ENCODE data around the gene SLC37A2.

Gene SLC37A2

DNA sequence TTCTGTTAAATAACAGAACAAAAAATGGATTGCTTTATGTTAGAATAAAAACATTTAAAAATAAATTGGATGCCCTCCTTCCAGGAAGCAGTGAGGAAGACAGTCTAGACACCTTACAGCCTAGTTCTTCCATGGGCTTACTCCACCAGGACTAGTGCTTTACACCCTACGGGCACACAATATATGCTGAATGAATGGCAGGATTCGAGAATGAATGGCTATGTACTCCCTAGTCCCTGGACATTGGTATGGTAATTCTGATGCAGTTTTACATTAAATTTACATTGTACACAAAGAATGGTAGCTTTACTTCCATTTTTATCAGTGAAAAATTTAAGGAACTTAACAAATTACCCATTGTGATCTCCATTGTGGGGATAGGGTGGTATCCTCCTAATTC lies 31.6 kb downstream of the SLC37A2 start:
- DNase-seq (ENCODE audit: extremely low read depth, low read depth), result no peak
- TF ChIP-seq CTCF (IDR thresholded peaks at IDR 0.05; ENCODE audit: low read depth, low read length), result no peak

DNA sequence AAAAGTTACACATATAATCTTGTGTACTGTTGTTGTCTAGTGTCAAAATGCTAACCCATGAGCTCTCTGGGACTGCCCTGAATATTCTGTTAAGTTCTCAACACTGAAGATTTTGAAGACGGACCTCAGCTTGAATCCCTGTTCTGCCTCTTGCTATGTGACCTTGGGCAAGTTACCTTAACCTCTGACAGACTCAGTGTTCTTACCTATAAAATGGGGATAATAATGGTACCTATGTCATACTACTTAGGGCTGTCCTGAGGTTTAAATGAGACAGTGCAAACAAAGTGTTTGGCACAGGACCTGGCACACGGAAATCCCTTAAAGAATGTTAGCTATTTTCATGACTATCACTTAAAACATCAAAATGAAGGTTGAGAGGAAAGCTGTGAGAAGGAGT lies 37.0 kb downstream of the SLC37A2 start:
- TF ChIP-seq CTCF (IDR thresholded peaks at IDR 0.05; ENCODE audit: low read depth, low read length), result no peak
- DNase-seq (ENCODE audit: extremely low read depth, low read depth), result no peak

- no peak for TF ChIP-seq CTCF (IDR thresholded peaks at IDR 0.05; ENCODE audit: low read depth, low read length)
- DNase-seq (ENCODE audit: extremely low read depth, low read depth), result no peak
These were observed 38.5 kb downstream of the SLC37A2 start for GRCh38 chr11:125101596-125101995.

GRCh38 chr11:125102025-125102424 lies 38.9 kb downstream of the SLC37A2 start:
- TF ChIP-seq CTCF (IDR thresholded peaks at IDR 0.05; ENCODE audit: low read depth, low read length), result no peak
- DNase-seq (ENCODE audit: extremely low read depth, low read depth), result no peak

DNA sequence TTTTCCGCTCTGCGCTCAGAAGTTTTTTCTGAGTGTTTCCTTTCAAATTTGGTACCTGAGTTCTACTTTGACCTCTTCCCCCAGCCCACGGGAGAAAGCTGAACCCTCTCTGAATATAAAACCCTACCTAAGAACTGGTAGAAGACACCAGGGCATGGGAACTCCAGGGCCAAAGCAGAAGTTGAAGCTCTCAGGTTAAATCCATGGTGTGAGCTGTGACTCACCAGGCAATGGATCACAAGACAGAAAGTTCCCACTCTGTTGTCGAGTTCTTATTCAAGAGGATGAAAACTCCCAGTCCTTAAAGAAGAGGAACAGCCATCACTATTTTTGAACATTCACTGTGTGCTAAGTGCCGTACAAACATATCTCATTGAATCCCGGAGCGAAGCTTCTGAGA lies 39.4 kb downstream of the SLC37A2 start:
- no peak for DNase-seq (ENCODE audit: extremely low read depth, low read depth)
- TF ChIP-seq CTCF (IDR thresholded peaks at IDR 0.05; ENCODE audit: low read depth, low read length), result no peak

DNA sequence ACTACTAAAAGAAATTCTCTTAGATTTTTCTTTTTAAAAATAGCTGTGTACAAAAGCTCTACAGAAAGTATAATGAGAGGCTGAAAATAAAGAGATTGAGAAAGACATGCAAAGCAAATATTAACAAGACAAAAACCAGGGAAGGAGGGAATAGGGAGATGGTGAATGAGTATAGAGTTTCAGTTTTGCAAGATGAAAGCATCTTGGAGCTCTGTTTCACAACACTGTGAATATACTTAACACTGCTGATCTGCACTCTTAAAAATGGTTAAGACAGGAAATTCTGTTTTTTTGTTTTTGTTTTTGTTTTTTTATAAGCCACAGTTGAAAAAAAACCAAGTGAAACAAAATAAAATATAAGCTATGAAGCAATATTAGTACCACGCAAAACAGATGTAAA lies 42.8 kb downstream of the SLC37A2 start:
- no peak for TF ChIP-seq CTCF (IDR thresholded peaks at IDR 0.05; ENCODE audit: low read depth, low read length)
- DNase-seq (ENCODE audit: extremely low read depth, low read depth), result no peak

GRCh38 chr11:125108469-125108868 lies 45.4 kb downstream of the SLC37A2 start:
- no peak for DNase-seq (ENCODE audit: extremely low read depth, low read depth)
- TF ChIP-seq CTCF (IDR thresholded peaks at IDR 0.05; ENCODE audit: low read depth, low read length), result no peak

All from AG09319 (cell line).